BLaER1 treated with 17β-estradiol and CSF1 and Interleukin-3, amounts not matched to agents 10 nM and 100 nM (cell line): ENCODE data around the gene C20orf173.

Experiments
- H3K27ac ChIP-seq, 11 experiments: shearing (Covaris generic); formaldehyde crosslinking; 2 replicates each; pipeline ENCODE4 v1.8.1; 2022
- H3K27me3 ChIP-seq, 11 experiments: shearing (Covaris generic); formaldehyde crosslinking; 2 replicates each; pipeline ENCODE4 v1.8.1; 2022
- H3K36me3 ChIP-seq, 11 experiments: shearing (Covaris generic); formaldehyde crosslinking; 2 replicates each; pipeline ENCODE4 v1.8.1; 2022
- H3K4me1 ChIP-seq, 10 experiments: shearing (Covaris generic); formaldehyde crosslinking; 2 replicates each; pipeline ENCODE4 v1.8.1; 2022
- H3K4me2 ChIP-seq, 11 experiments: shearing (Covaris generic); formaldehyde crosslinking; 2 replicates each; pipeline ENCODE4 v1.8.1; 2022
- H3K4me3 ChIP-seq, 10 experiments: shearing (Covaris generic); formaldehyde crosslinking; 2 replicates each; pipeline ENCODE4 v1.8.1; 2022
- H3K9ac ChIP-seq, 11 experiments: shearing (Covaris generic); formaldehyde crosslinking; 2 replicates each; pipeline ENCODE4 v1.8.1; 2022
- H3K9me3 ChIP-seq, 11 experiments: shearing (Covaris generic); formaldehyde crosslinking; replicated peaks in 1 of 11; 2 replicates each; pipeline ENCODE4 v1.8.1; 2022
- H4K20me1 ChIP-seq, 11 experiments: shearing (Covaris generic); formaldehyde crosslinking; 2 replicates each; pipeline ENCODE4 v1.8.1; 2022
- Cebpa-rat ChIP-seq, 11 experiments: shearing (Covaris generic); IDR thresholded peaks; 2 replicates each; pipeline ENCODE4 v1.8.1; 2022

Gene C20orf173

DNA sequence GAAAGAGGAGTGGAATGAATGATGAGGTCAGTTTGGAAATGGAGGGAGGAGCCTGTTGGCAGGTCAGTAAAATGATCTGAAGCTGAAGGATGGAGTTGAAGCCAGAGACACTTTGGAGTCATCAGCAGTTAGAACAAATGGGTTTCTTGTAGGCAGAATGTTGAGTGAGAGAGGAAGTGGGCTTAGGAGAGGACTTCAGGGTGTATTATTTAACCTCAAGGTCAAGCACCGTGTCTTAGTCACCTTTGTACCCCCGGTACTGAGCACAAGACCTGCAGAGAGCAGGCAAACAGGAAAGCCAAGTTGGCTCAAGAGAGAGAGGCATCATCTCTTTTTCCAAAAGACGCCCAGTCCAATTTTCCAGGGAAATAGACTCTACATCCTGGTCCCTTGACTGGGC, 23.3 kb downstream of the C20orf173 start:
- H3K27me3 ChIP-seq, result no peaks in the 10 kb centered on the region
- H3K4me2 ChIP-seq, result peak overlapping the region in 2 of 11 experiments; percentile 3 to 8; a peak in 1 of 22 replicates
- peaks cover 5 to 99% (median 56%) of the 10 kb centered on the region in 11 experiments; a peak in 21 of 22 replicates for H4K20me1 ChIP-seq
- no peak overlapping the region for H3K27ac ChIP-seq
- TF ChIP-seq Cebpa-rat (IDR thresholded peaks at IDR 0.05), result no peak
- no peak overlapping the region for H3K9ac ChIP-seq
- H3K4me3 ChIP-seq, result no peak overlapping the region
- peaks cover 19 to 41% (median 25%) of the 10 kb centered on the region in 10 experiments for H3K4me1 ChIP-seq
- peaks cover 96 to 100% (median 100%) of the 10 kb centered on the region in 11 experiments for H3K36me3 ChIP-seq
- H3K9me3 ChIP-seq, result no peaks in the 10 kb centered on the region

GRCh38 chr20:35504751-35505150, 24.7 kb downstream of the C20orf173 start:
- Histone ChIP-seq H3K27ac (no peak overlapping the region), H3K36me3 (peaks cover 96 to 100% (median 100%) of the 10 kb centered on the region in 11 experiments), H3K4me2 (no peak overlapping the region), H3K4me1 (peaks cover 19 to 41% (median 25%) of the 10 kb centered on the region in 10 experiments), H3K27me3 (no peaks in the 10 kb centered on the region), H3K4me3 (no peak overlapping the region), H3K9ac (peak overlapping the region in 1 of 11 experiments; percentile 6; a peak in 1 of 22 replicates), H3K9me3 (no peaks in the 10 kb centered on the region), H4K20me1 (peaks cover 5 to 91% (median 56%) of the 10 kb centered on the region in 11 experiments; a peak in 21 of 22 replicates)
- no peak for TF ChIP-seq Cebpa-rat (IDR thresholded peaks at IDR 0.05)

DNA sequence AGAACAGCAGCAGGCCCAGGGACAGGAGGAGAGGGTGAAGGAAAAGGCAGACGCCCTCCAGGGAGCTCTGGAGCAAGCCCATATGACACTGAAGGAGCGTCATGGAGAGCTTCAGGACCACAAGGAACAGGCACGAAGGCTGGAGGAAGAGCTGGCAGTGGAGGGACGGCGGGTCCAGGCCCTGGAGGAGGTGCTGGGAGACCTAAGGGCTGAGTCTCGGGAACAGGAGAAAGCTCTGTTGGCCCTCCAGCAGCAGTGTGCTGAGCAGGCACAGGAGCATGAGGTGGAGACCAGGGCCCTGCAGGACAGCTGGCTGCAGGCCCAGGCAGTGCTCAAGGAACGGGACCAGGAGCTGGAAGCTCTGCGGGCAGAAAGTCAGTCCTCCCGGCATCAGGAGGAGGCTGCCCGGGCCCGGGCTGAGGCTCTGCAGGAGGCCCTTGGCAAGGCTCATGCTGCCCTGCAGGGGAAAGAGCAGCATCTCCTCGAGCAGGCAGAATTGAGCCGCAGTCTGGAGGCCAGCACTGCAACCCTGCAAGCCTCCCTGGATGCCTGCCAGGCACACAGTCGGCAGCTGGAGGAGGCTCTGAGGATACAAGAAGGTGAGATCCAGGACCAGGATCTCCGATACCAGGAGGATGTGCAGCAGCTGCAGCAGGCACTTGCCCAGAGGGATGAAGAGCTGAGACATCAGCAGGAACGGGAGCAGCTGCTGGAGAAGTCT, 25.5 kb downstream of the C20orf173 start:
- H3K4me1 ChIP-seq, result peaks cover 14 to 41% (median 24%) of the 10 kb centered on the region in 10 experiments
- H3K27me3 ChIP-seq, result no peaks in the 10 kb centered on the region
- H3K9ac ChIP-seq, result peak overlapping the region in 1 of 11 experiments; percentile 6; a peak in 1 of 22 replicates
- no peak overlapping the region for H3K4me2 ChIP-seq
- H3K9me3 ChIP-seq, result no peaks in the 10 kb centered on the region
- peaks cover 96 to 100% (median 100%) of the 10 kb centered on the region in 11 experiments for H3K36me3 ChIP-seq
- peaks cover 5 to 89% (median 54%) of the 10 kb centered on the region in 11 experiments; a peak in 21 of 22 replicates for H4K20me1 ChIP-seq
- TF ChIP-seq Cebpa-rat (IDR thresholded peaks at IDR 0.05), result no peak
- no peak overlapping the region for H3K4me3 ChIP-seq
- no peak overlapping the region for H3K27ac ChIP-seq

DNA sequence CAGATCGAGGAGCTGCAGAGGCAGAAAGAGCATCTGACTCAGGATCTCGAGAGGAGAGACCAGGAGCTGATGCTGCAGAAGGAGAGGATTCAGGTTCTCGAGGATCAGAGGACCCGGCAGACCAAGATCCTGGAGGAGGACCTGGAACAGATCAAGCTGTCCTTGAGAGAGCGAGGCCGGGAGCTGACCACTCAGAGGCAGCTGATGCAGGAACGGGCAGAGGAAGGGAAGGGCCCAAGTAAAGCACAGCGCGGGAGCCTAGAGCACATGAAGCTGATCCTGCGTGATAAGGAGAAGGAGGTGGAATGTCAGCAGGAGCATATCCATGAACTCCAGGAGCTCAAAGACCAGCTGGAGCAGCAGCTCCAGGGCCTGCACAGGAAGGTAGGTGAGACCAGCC, 26.2 kb downstream of the C20orf173 start:
- H3K36me3 ChIP-seq, result peaks cover 96 to 100% (median 100%) of the 10 kb centered on the region in 11 experiments
- H3K27me3 ChIP-seq, result no peaks in the 10 kb centered on the region
- H3K9me3 ChIP-seq, result no peaks in the 10 kb centered on the region
- H3K4me3 ChIP-seq, result no peak overlapping the region
- peaks cover 8 to 41% (median 20%) of the 10 kb centered on the region in 10 experiments; a peak in 18 of 20 replicates for H3K4me1 ChIP-seq
- no peak for TF ChIP-seq Cebpa-rat (IDR thresholded peaks at IDR 0.05)
- H4K20me1 ChIP-seq, result peaks cover 5 to 82% (median 47%) of the 10 kb centered on the region in 11 experiments; a peak in 21 of 22 replicates
- H3K27ac ChIP-seq, result no peak overlapping the region
- no peak overlapping the region for H3K4me2 ChIP-seq
- H3K9ac ChIP-seq, result no peak overlapping the region

DNA sequence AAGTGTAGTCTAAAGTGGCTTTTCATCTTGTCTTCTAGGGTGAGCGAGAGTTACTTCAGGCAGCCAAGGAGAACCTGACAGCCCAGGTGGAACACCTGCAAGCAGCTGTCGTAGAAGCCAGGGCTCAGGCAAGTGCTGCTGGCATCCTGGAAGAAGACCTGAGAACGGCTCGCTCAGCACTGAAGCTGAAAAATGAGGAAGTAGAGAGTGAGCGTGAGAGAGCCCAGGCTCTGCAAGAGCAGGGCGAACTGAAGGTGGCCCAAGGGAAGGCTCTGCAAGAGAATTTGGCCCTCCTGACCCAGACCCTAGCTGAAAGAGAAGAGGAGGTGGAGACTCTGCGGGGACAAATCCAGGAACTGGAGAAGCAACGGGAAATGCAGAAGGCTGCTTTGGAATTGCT, 27.1 kb downstream of the C20orf173 start:
- TF ChIP-seq Cebpa-rat (IDR thresholded peaks at IDR 0.05), result no peak
- Histone ChIP-seq H3K4me3 (no peak overlapping the region), H3K9me3 (no peaks in the 10 kb centered on the region), H3K27me3 (no peaks in the 10 kb centered on the region), H3K4me2 (peak overlapping the region in 2 of 11 experiments; percentile 7 to 9; a peak in 1 of 22 replicates), H3K27ac (peak overlapping the region in 1 of 11 experiments; percentile 26; a peak in 1 of 22 replicates), H3K9ac (0 out of 22 replicates have a peak overlapping the region, but pooled peaks of 1 of the 11 experiments have one; percentile 11), H3K36me3 (peaks cover 96 to 100% (median 100%) of the 10 kb centered on the region in 11 experiments), H4K20me1 (peaks cover 3 to 73% (median 38%) of the 10 kb centered on the region in 11 experiments; a peak in 21 of 22 replicates), H3K4me1 (peaks cover 8 to 34% (median 19%) of the 10 kb centered on the region in 10 experiments; a peak in 17 of 20 replicates)

DNA sequence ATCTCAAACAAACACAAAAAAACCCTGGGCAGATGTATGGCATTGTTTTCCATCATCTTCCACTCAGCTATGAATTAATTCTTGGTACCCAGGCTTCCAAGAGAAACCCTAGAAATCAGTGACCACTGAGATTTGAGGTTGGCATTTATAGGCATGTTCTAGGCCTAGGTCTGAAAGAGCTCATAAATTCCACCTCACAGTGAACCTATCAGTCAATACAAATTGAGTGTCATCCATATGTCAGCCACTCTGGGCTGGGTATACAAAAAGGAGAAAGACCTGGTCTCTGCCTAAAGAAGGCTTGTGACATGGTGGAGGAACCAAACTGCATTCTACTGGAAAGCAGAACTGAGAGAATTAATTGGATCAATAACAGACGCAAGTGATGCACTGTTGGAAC, 30.2 kb downstream of the C20orf173 start:
- Histone ChIP-seq H3K4me2 (no peak overlapping the region), H4K20me1 (peaks cover 0 to 52% (median 18%) of the 10 kb centered on the region in 11 experiments; a peak in 12 of 22 replicates), H3K27ac (no peak overlapping the region), H3K4me1 (peaks cover 8 to 16% (median 12%) of the 10 kb centered on the region in 10 experiments; a peak in 15 of 20 replicates), H3K9me3 (no peaks in the 10 kb centered on the region), H3K36me3 (peaks cover 98 to 100% (median 100%) of the 10 kb centered on the region in 11 experiments), H3K4me3 (no peak overlapping the region), H3K27me3 (no peaks in the 10 kb centered on the region), H3K9ac (no peak overlapping the region)
- TF ChIP-seq Cebpa-rat (IDR thresholded peaks at IDR 0.05), result no peak

DNA sequence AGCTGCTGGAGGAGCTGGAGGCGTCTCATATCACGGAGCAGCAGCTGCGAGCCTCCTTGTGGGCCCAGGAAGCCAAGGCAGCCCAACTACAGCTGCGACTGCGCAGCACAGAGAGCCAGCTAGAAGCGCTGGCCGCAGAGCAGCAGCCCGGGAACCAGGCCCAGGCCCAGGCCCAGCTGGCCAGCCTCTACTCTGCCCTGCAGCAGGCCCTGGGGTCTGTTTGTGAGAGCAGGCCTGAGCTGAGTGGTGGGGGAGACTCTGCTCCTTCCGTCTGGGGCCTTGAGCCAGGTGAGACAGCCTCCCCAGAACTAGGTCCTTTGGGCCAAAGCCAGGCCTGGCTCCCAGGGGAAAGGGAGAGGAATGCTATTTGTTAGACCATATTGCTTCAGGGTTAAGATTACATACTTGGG, 31.7 kb downstream of the C20orf173 start:
- H3K27ac ChIP-seq, result no peak overlapping the region; a peak in 1 of 22 replicates
- TF ChIP-seq Cebpa-rat (IDR thresholded peaks at IDR 0.05), result no peak
- H3K36me3 ChIP-seq, result peaks cover 95 to 100% (median 100%) of the 10 kb centered on the region in 11 experiments
- H3K9ac ChIP-seq, result 0 out of 22 replicates have a peak overlapping the region, but pooled peaks of 1 of the 11 experiments have one; percentile 18
- H3K4me3 ChIP-seq, result no peak overlapping the region
- no peaks in the 10 kb centered on the region for H3K9me3 ChIP-seq
- H3K4me1 ChIP-seq, result peaks cover 8 to 27% (median 18%) of the 10 kb centered on the region in 10 experiments; a peak in 18 of 20 replicates
- peaks cover 0 to 40% (median 4%) of the 10 kb centered on the region in 11 experiments; a peak in 9 of 22 replicates for H4K20me1 ChIP-seq
- H3K4me2 ChIP-seq, result no peak overlapping the region
- H3K27me3 ChIP-seq, result no peaks in the 10 kb centered on the region

DNA sequence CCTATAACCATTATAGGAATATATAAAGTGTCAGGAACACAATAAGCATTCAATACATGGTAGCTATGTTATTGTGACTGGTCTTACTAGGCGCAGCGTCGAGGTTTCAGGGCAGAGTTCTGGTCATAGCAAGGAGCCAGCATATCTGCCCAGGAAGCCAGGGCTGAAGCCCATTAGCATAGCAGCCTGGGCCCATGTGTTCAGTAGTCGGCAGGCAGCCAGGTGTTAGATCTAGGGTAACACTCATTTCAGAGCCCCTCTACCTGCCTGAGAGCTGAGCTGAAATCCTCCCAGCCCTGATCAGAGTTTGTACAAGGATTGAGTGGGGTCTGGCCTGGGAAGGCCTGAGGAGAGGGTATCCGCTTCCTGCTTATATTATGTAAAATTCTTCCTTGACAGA, 32.1 kb downstream of the C20orf173 start:
- Histone ChIP-seq H3K9me3 (no peaks in the 10 kb centered on the region), H3K27me3 (no peaks in the 10 kb centered on the region), H3K36me3 (peaks cover 91 to 100% (median 100%) of the 10 kb centered on the region in 11 experiments), H3K9ac (0 out of 22 replicates have a peak overlapping the region, but pooled peaks of 1 of the 11 experiments have one; percentile 18), H3K4me2 (no peak overlapping the region), H3K4me1 (peaks cover 10 to 28% (median 19%) of the 10 kb centered on the region in 10 experiments; a peak in 19 of 20 replicates), H4K20me1 (peaks cover 0 to 35% (median 0%) of the 10 kb centered on the region in 11 experiments; a peak in 5 of 22 replicates), H3K4me3 (no peak overlapping the region), H3K27ac (no peak overlapping the region; a peak in 1 of 22 replicates)
- no peak for TF ChIP-seq Cebpa-rat (IDR thresholded peaks at IDR 0.05)

DNA sequence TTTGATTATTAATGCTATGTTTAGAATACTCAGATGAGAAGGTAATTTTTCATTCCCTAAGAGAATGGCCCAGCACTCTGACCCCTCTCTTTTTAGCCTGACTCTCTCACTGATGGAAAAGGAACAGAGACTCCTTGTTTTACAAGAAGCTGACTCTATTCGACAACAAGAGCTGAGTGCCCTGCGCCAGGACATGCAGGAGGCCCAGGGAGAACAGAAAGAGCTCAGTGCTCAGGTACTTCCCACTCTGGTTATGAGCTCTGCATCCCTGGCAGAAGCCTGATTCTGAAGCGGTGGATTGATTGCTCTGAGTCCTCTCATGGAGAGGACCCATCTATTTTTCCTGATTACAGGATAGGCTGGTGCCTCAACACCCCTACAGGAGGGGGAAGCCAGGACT, 33.0 kb downstream of the C20orf173 start:
- TF ChIP-seq Cebpa-rat (IDR thresholded peaks at IDR 0.05), result no peak
- Histone ChIP-seq H4K20me1 (peaks cover 0 to 27% (median 0%) of the 10 kb centered on the region in 11 experiments; a peak in 5 of 22 replicates), H3K27ac (no peak overlapping the region), H3K4me3 (no peak overlapping the region), H3K9ac (no peak overlapping the region), H3K36me3 (peaks cover 84 to 100% (median 100%) of the 10 kb centered on the region in 11 experiments), H3K4me2 (no peak overlapping the region), H3K27me3 (no peaks in the 10 kb centered on the region), H3K9me3 (no peaks in the 10 kb centered on the region), H3K4me1 (peaks cover 11 to 28% (median 20%) of the 10 kb centered on the region in 10 experiments)
